Brain pericyte (primary cell): ENCODE data around the gene TMEM259.

Experiments
- DNase-seq: peaks from one replicate; pipeline ENCODE4 v3.0.0-alpha.2; 2012; ENCODE audit warnings: low read depth, low spot score

TMEM259 gene

GRCh38 chr19:1055886-1056620 is 35.1 kb upstream of the TMEM259 start:
- no peak for DNase-seq

GRCh38 chr19:1055028-1055425 is 34.1 kb upstream of the TMEM259 start:
- DNase-seq: no peak

GRCh38 chr19:1054102-1055027 is 33.4 kb upstream of the TMEM259 start:
- DNase-seq: no peak

- DNase-seq: no peak
These were observed 32.5 kb upstream of the TMEM259 start for GRCh38 chr19:1053176-1054101.

- DNase-seq: no peak
These were observed 31.5 kb upstream of the TMEM259 start for GRCh38 chr19:1052349-1052975.

GRCh38 chr19:1051791-1052190 is 30.9 kb upstream of the TMEM259 start:
- DNase-seq: no peak

- no peak for DNase-seq
These were observed 30.3 kb upstream of the TMEM259 start for GRCh38 chr19:1050989-1051788.

GRCh38 chr19:1049800-1050199 is 28.9 kb upstream of the TMEM259 start:
- no peak for DNase-seq

- no peak for DNase-seq
These were observed 28.2 kb upstream of the TMEM259 start for GRCh38 chr19:1049106-1049505.

- DNase-seq: no peak
These were observed 26.8 kb upstream of the TMEM259 start for GRCh38 chr19:1047696-1048147.

GRCh38 chr19:1046836-1047695 is 26.1 kb upstream of the TMEM259 start:
- DNase-seq: no peak

- no peak for DNase-seq
These were observed 25.2 kb upstream of the TMEM259 start for GRCh38 chr19:1046117-1046626.

- DNase-seq: no peak
These were observed 24.3 kb upstream of the TMEM259 start for GRCh38 chr19:1045247-1045603.

- no peak for DNase-seq
These were observed 22.0 kb upstream of the TMEM259 start for GRCh38 chr19:1042689-1043511.

GRCh38 chr19:1041835-1042685 is 21.1 kb upstream of the TMEM259 start:
- DNase-seq: no peak

- no peak for DNase-seq
These were observed 20.4 kb upstream of the TMEM259 start for GRCh38 chr19:1041272-1041834.
